Stimulated activated CD8-positive, alpha-beta memory T cell treated with anti-CD3 and anti-CD28 coated beads, Interleukin-4, amount 100 ng/mL, for 24 hours (primary cell): Measurements from ENCODE around the gene TMEM190.

Experiments used
- DNase-seq: peaks from one replicate; pipeline ENCODE4 v3.0.0-alpha.2; 2020; ENCODE audit warnings: low read depth

TMEM190 gene

DNA sequence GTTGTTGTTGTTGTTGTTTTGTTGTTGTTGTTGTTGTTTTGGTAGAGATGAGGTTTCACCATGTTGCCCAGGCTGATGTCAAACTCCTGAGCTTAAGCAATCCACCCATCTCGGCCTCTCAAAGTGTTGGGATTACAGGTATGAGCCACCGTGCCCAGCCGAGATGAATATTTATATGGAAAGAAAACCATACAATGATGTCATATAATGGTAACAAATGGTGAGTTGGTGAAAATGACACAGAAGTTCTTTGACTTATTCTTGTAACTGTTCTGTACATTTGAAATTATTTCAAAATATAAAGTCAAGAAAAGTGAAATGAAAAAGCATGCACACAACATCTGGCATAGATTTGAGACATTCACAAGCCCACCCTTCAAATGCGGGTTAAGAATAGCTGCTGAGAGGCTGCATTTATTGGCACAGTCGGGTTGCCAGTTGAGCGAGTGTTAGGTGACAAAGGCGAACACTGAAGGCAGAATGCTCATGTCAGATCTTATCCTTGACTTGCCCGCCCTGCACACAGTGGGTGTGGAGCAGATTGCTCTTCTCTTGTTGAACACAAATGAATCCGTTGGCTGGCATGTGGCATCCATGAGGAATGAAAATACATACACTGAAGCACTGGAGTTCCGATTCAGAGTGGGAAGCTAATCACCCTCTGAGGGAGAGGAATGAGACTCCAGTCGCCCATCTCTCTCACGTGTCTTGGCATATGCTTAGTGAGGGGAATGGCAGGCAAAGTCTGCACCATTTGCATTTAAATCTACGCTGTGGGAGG is 46.8 kb downstream of the TMEM190 start:
- no peak for DNase-seq

- no peak for DNase-seq
Measured at GRCh38 chr19:55424518-55424917, 47.9 kb downstream of the TMEM190 start.

DNA sequence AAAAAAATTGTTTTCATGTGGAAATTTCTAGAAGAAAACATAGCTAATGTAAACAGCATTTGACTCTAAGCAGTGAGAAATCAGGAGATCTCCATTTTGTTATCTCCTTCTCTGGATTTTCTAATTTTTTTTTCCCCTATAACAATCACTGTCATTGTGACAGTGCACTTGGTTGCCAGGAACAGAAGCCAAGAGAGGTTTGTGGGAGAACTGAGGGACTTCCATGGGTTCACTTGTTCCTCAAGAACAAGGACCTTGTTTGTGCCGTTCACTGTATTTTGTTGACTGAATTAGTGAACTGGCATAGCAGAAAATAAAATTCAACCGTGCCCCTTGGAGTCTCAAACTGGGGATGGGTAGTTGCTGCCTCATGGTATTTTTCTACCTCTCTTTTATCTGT is 49.4 kb downstream of the TMEM190 start:
- DNase-seq, result no peak
